ENCODE results near the gene LYRM2. TPM values are rescaled to one million over a fixed set of nuclear protein-coding genes. Genes with fewer than 3 reads are reported as not detected.

Gene LYRM2
- total RNA-seq, 1 donor from 2014 or later: 27.5 TPM

DNA sequence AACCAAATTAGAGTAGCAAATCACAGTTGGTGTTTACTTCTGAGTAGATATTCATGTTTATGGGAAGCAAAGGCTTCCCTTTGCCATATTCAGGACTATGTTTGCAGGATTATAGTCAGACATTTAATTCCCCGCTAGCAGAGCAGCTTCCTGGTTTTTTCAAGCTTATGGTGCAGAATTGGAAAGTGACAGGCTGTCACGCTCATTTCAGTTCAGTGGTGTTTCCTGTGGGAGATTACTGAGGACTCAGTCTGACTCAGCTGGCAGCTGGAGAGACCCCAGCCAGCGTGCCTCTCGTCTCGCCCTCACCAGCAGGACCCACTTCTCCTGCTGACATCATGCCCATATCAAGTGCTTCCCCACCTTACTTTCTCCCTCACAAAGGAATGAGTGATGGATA is 85.1 kb downstream of the LYRM2 start:
- Mint-ChIP-seq H3K36me3 (ENCODE audit: low read depth) (peaks cover 8% of the 10 kb centered on the region), H3K4me3 (ENCODE audit: unreplicated experiment) (no peak overlapping the region), H3K27me3 (ENCODE audit: low read depth) (no peaks in the 10 kb centered on the region), H3K27ac (ENCODE audit: unreplicated experiment) (peak overlapping the region; percentile 45), H3K9me3 (ENCODE audit: low read depth) (peaks cover 8% of the 10 kb centered on the region), H3K4me1 (ENCODE audit: low read depth) (peaks cover 9% of the 10 kb centered on the region)
- no peak for DNase-seq (ENCODE audit: low spot score)
- no peak for TF ChIP-seq CTCF (IDR thresholded peaks at IDR 0.05)

DNA sequence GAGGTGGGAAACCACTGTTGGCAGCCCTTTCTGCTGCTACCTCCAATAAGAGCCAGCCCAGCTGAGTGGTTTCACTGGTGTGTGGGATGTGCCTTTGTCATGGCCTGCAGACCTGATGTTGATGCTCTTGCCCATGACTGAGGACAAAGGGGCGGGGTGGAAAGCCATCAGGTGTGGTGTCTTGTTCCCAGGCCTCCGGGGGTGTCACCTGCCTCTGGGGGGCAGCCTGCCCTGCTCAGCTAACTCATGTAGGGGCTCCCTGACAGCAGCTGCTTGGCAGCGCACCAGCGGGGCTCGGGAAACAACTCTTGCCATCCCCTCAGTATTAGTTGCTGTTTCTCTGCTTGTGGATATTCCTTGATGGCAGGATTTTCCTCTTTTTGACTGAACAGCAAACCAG is 91.3 kb downstream of the LYRM2 start:
- Mint-ChIP-seq H3K4me3 (ENCODE audit: unreplicated experiment) (no peak overlapping the region), H3K4me1 (ENCODE audit: low read depth) (peaks cover 7% of the 10 kb centered on the region), H3K27ac (ENCODE audit: unreplicated experiment) (no peak overlapping the region), H3K36me3 (ENCODE audit: low read depth) (no peaks in the 10 kb centered on the region), H3K9me3 (ENCODE audit: low read depth) (no peaks in the 10 kb centered on the region), H3K27me3 (ENCODE audit: low read depth) (no peaks in the 10 kb centered on the region)
- no peak for TF ChIP-seq CTCF (IDR thresholded peaks at IDR 0.05)
- no peak for DNase-seq (ENCODE audit: low spot score)

- Mint-ChIP-seq H3K4me3 (ENCODE audit: unreplicated experiment) (no peak overlapping the region), H3K27ac (ENCODE audit: unreplicated experiment) (no peak overlapping the region), H3K4me1 (ENCODE audit: low read depth) (peaks cover 7% of the 10 kb centered on the region), H3K27me3 (ENCODE audit: low read depth) (no peaks in the 10 kb centered on the region), H3K36me3 (ENCODE audit: low read depth) (no peaks in the 10 kb centered on the region), H3K9me3 (ENCODE audit: low read depth) (no peaks in the 10 kb centered on the region)
- no peak for DNase-seq (ENCODE audit: low spot score)
- no peak for TF ChIP-seq CTCF (IDR thresholded peaks at IDR 0.05)
These were observed 95.7 kb downstream of the LYRM2 start for GRCh38 chr6:89542866-89543265.

DNA sequence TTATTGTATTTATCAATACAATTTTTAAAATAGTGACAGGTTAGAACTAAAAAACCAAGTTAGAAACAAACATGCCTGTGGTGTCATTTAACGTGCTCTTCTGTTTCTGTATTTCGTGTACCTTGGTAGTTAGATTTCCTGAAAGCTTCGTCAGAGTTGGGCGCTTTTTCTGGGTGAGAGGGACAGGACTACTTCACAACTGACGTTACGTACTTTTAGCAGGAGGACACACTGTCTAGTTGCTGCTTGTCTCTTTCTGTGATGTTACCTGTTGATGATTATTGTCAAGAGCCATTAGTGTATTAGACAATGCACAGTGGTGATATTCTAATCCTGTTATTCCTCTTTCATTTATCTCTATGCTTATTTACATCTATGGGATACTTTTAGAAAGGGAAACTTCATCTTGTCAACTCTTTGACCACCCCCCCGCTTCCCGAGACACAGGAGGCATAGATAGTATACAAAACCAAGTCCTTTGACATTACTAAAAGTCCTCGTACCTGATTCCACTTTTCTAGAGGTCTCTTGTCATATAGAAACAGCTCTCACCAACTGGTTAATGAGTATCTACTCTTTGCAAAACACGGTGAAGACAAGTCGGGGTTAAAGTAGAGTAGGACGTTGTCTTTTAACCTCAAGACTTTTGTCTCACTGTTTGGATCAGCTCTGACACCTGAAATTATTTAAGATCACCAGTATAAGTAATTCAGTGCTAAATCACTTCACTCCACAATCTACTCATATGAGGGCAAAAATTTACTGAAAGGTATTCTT is 96.3 kb downstream of the LYRM2 start:
- H3K4me3 Mint-ChIP-seq (ENCODE audit: unreplicated experiment): no peak overlapping the region
- DNase-seq (ENCODE audit: low spot score): no peak
- no peak for TF ChIP-seq CTCF (IDR thresholded peaks at IDR 0.05)
- no peaks in the 10 kb centered on the region for H3K36me3 Mint-ChIP-seq (ENCODE audit: low read depth)
- H3K27ac Mint-ChIP-seq (ENCODE audit: unreplicated experiment): no peak overlapping the region
- H3K9me3 Mint-ChIP-seq (ENCODE audit: low read depth): no peaks in the 10 kb centered on the region
- H3K4me1 Mint-ChIP-seq (ENCODE audit: low read depth): peaks cover 7% of the 10 kb centered on the region
- no peaks in the 10 kb centered on the region for H3K27me3 Mint-ChIP-seq (ENCODE audit: low read depth)

GRCh38 chr6:89539779-89540178 is 98.8 kb downstream of the LYRM2 start:
- Mint-ChIP-seq H3K27ac (ENCODE audit: unreplicated experiment) (no peak overlapping the region), H3K36me3 (ENCODE audit: low read depth) (no peaks in the 10 kb centered on the region), H3K27me3 (ENCODE audit: low read depth) (no peaks in the 10 kb centered on the region)

More at GRCh38 chr6:89539779-89540178, 98.8 kb downstream of the LYRM2 start:
- Mint-ChIP-seq H3K4me1 (ENCODE audit: low read depth) (peaks cover 7% of the 10 kb centered on the region), H3K9me3 (ENCODE audit: low read depth) (no peaks in the 10 kb centered on the region), H3K4me3 (ENCODE audit: unreplicated experiment) (no peak overlapping the region)
- TF ChIP-seq CTCF (IDR thresholded peaks at IDR 0.05): no peak
- DNase-seq (ENCODE audit: low spot score): no peak

All from chondrocyte (in vitro differentiated cells).